HepG2 (cell line): ENCODE results near the gene NDUFB5. TPM values are rescaled to one million over a fixed set of nuclear protein-coding genes. Genes with fewer than 3 reads are reported as not detected.

Experiments used
- ATAC-seq: fragments of 200-7000 bp; cut with Tn5 transposase; 3 replicates; pipeline ENCODE4 v1.9.1; 2020; ENCODE audit warnings: mild to moderate bottlenecking, moderate library complexity
- BruUV-seq: library from RNA; stranded (reverse); fragments of 400-500 nt; replicated peaks from 2 replicates; lab custom pipeline; 2021; lab: Mats Ljungman, UMichigan
- CTCF ChIA-PET: fragments of 300-600 bp; formaldehyde crosslinking; extraction: SDS; loops from one replicate; lab custom pipeline; 2021; ENCODE audit warnings: low total read pairs, inconsistent platforms, low intra/inter-chr PET ratio; lab: Yijun Ruan, JAX
- POLR2A ChIA-PET: fragments of 350-600 bp; sonication (Branson Sonifier 250); formaldehyde crosslinking; loops from one replicate; lab custom pipeline; 2020; ENCODE audit warnings: antibody characterized with exemption, inconsistent platforms; lab: Yijun Ruan, JAX
- DNase-seq: peaks from one replicate; pipeline ENCODE4 v3.0.0-alpha.2; 2015; ENCODE audit warnings: low spot score
- FAIRE-seq: peaks from 3 replicates; lab custom pipeline; 2011; peaks lifted over from hg19 to GRCh38; lab: Jason Lieb, UNC
- H2AFZ ChIP-seq: one replicate; pipeline ENCODE4 v1.6.1; 2011; ENCODE audit warnings: low read length, inconsistent platforms
- H3K27ac ChIP-seq: fragments of 300-600 bp; 3 replicates; pipeline ENCODE4 v1.8.0; 2011; ENCODE audit warnings: mixed run types, mild to moderate bottlenecking, mixed read lengths, low read length, inconsistent platforms; ENCODE audit not compliant: insufficient read depth; ENCODE audit errors: extremely low read length
- H3K27me3 ChIP-seq, 2 experiments: fragments of 200-600 bp in 1 of 2; 2 replicates in 1 of 2; 3 replicates in 1 of 2; pipeline versions ENCODE4 v1.6.0 to v1.8.0; 2011; ENCODE audit warnings: low read length in 2 of 2, mild to moderate bottlenecking in 2 of 2, moderate library complexity in 2 of 2, inconsistent platforms in 1 of 2; ENCODE audit not compliant: insufficient read depth in 2 of 2, control insufficient read depth in 1 of 2
- H3K36me3 ChIP-seq, 2 experiments: fragments of 200-600 bp in 1 of 2; replicated peaks in 1 of 2; 2 replicates in 1 of 2; 3 replicates in 1 of 2; pipeline versions ENCODE4 v1.5.1 to v1.8.0; 2011; ENCODE audit warnings: low read length in 2 of 2, inconsistent platforms in 1 of 2; ENCODE audit not compliant: insufficient read depth in 2 of 2, control insufficient read depth in 1 of 2
- H3K4me1 ChIP-seq: 2 replicates; pipeline ENCODE4 v1.5.1; 2012; ENCODE audit warnings: low read length, inconsistent platforms; ENCODE audit not compliant: insufficient read depth
- H3K4me2 ChIP-seq: 2 replicates; pipeline ENCODE4 v1.6.0; 2011; ENCODE audit warnings: low read depth, low read length, inconsistent platforms
- H3K4me3 ChIP-seq, 3 experiments: fragments of 200-600 bp in 1 of 3; sonication (generic), shearing (Covaris generic) in 1 of 3; replicated peaks in 1 of 3; 2 replicates each; pipeline ENCODE4 v1.5.1; 2011 to 2016; ENCODE audit warnings: low read length in 3 of 3, inconsistent platforms in 2 of 3, low read depth in 2 of 3, mild to moderate bottlenecking in 2 of 3, control low read depth in 1 of 3, mixed read lengths in 1 of 3; ENCODE audit not compliant: insufficient read depth in 1 of 3
- H3K79me2 ChIP-seq: one replicate; pipeline ENCODE4 v1.6.1; 2011; ENCODE audit warnings: low read length, inconsistent platforms; ENCODE audit not compliant: insufficient read depth
- H3K9ac ChIP-seq: 2 replicates; pipeline ENCODE4 v1.6.0; 2011; ENCODE audit warnings: mild to moderate bottlenecking, low read depth, low read length, inconsistent platforms; ENCODE audit not compliant: insufficient read depth
- H3K9me3 ChIP-seq: 2 replicates; pipeline ENCODE4 v1.5.1; 2012; ENCODE audit warnings: mild to moderate bottlenecking, low read length
- H4K20me1 ChIP-seq: 2 replicates; pipeline ENCODE4 v1.6.0; 2011; ENCODE audit warnings: inconsistent platforms, mild to moderate bottlenecking, low read length, moderate library complexity; ENCODE audit not compliant: insufficient read depth
- ARHGAP35 ChIP-seq: sonication (generic); formaldehyde crosslinking; IDR thresholded peaks from 2 replicates; pipeline ENCODE4 v1.9.0; 2022; ENCODE audit warnings: mild to moderate bottlenecking, inconsistent platforms, moderate library complexity, missing genetic modification reagents, borderline replicate concordance
- ETV5 ChIP-seq: IDR thresholded peaks from 2 replicates; pipeline ENCODE4 v1.6.1; 2018; ENCODE audit warnings: missing biosample characterization, missing genetic modification reagents, inconsistent platforms, borderline replicate concordance
- FOXK1 ChIP-seq: sonication (generic); formaldehyde crosslinking; IDR thresholded peaks from 2 replicates; pipeline ENCODE4 v1.4.0; 2020; ENCODE audit warnings: low read depth, missing genetic modification reagents, borderline replicate concordance
- GTF3A ChIP-seq: sonication (generic); formaldehyde crosslinking; conservative IDR thresholded peaks from 2 replicates; pipeline ENCODE4 v1.4.0; 2020; ENCODE audit warnings: mild to moderate bottlenecking, missing genetic modification reagents
- HMGA1 ChIP-seq: sonication (generic); formaldehyde crosslinking; conservative IDR thresholded peaks from 2 replicates; pipeline ENCODE4 v1.4.0; 2020; ENCODE audit warnings: missing genetic modification reagents
- JDP2 ChIP-seq: sonication (generic); formaldehyde crosslinking; IDR thresholded peaks from 2 replicates; pipeline ENCODE4 v1.8.1; 2022; ENCODE audit warnings: missing genetic modification reagents, borderline replicate concordance
- MED13 ChIP-seq: sonication (generic); formaldehyde crosslinking; IDR thresholded peaks from 2 replicates; pipeline ENCODE4 v1.5.0; 2020; ENCODE audit warnings: missing genetic modification reagents
- MXI1 ChIP-seq: IDR thresholded peaks from 3 replicates; pipeline ENCODE4 v1.6.1; 2012; ENCODE audit warnings: low read depth, low read length, inconsistent platforms, borderline replicate concordance
- NKX3-1 ChIP-seq: sonication (generic); formaldehyde crosslinking; IDR thresholded peaks from 2 replicates; pipeline ENCODE4 v1.5.0; 2020; ENCODE audit warnings: missing genetic modification reagents
- NR0B2 ChIP-seq: sonication (generic); formaldehyde crosslinking; IDR thresholded peaks from 2 replicates; pipeline ENCODE4 v1.4.0; 2020; ENCODE audit warnings: mild to moderate bottlenecking, missing genetic modification reagents
- PAX8 ChIP-seq: sonication (generic); formaldehyde crosslinking; IDR thresholded peaks from 2 replicates; pipeline ENCODE4 v1.8.0; 2022; ENCODE audit warnings: mild to moderate bottlenecking, missing genetic modification reagents, borderline replicate concordance
- SMARCE1 ChIP-seq: fragments of 450-650 bp; IDR thresholded peaks from 2 replicates; pipeline ENCODE4 v1.6.1; 2017; ENCODE audit warnings: borderline replicate concordance
- ZIK1 ChIP-seq: sonication (generic); formaldehyde crosslinking; IDR thresholded peaks from 2 replicates; pipeline ENCODE4 v1.5.0; 2020; ENCODE audit warnings: mild to moderate bottlenecking, low read depth, missing genetic modification reagents, borderline replicate concordance
- ZNF552 ChIP-seq: sonication (generic); formaldehyde crosslinking; IDR thresholded peaks from 2 replicates; pipeline ENCODE4 v1.9.0; 2022; ENCODE audit warnings: missing genetic modification reagents, mild to moderate bottlenecking, borderline replicate concordance
- ZNF570 ChIP-seq: sonication (generic); formaldehyde crosslinking; IDR thresholded peaks from 2 replicates; pipeline ENCODE4 v1.4.0; 2020; ENCODE audit warnings: mild to moderate bottlenecking, missing genetic modification reagents, borderline replicate concordance
- WGBS: methylation state at CpG from one replicate; pipeline ENCODE4 v1.1.6; 2017; ENCODE audit warnings: low lambda C conversion rate; 5-methylcytosine and 5-hydroxymethylcytosine counted together
- in situ Hi-C: cut with HindIII; loops from 2 replicates; pipeline ENCODE4 v1.10.0; 2017; ENCODE audit warnings: low pct_unique_long_range_greater_than_20kb; ENCODE audit not compliant: extremely low pct_ligation_motif_present
- intact Hi-C: fragments of 100-400 bp; cut with micrococcal nuclease; formaldehyde crosslinking; loops from one replicate; pipeline ENCODE4 v1.10.0; 2022; ENCODE audit not compliant: unreplicated experiment
- polyA plus RNA-seq, 8 experiments: library from polyadenylated mRNA; depleted of rRNA in 3 of 8; stranded (reverse) in 7 of 8; unstranded in 1 of 8; fragments of >200 nt; fragmentation: Illumina TruSeq in 4 of 8; extraction: Trizol in 4 of 8; gene quantifications; 2 replicates each; pipeline versions ENCODE4 v1.2.1 to v1.2.3, GENCODE V29; 2011 to 2016; ENCODE audit warnings: low read depth in 4 of 8, missing spikeins in 1 of 8, mixed read lengths in 1 of 8; ENCODE audit not compliant: insufficient read depth in 1 of 8
- total RNA-seq, 5 experiments: library from RNA; depleted of rRNA; stranded (reverse); fragments of >200 nt; fragmentation: Illumina TruSeq; extraction: Trizol; gene quantifications; 2 replicates each; pipeline ENCODE4 v1.2.3, GENCODE V29; 2016; ENCODE audit warnings: low read depth in 1 of 5
- TF ChIP-seq, protein P1 (sequence below): sonication (generic); formaldehyde crosslinking; IDR thresholded peaks from 2 replicates; pipeline ENCODE4 v1.4.0; 2020; ENCODE audit warnings: mild to moderate bottlenecking, missing genetic modification reagents
- TF ChIP-seq, protein P2 (sequence below): sonication (generic); formaldehyde crosslinking; IDR thresholded peaks from 2 replicates; pipeline ENCODE4 v1.4.0; 2020; ENCODE audit warnings: mild to moderate bottlenecking, missing genetic modification reagents, borderline replicate concordance

Gene NDUFB5
- total and polyA plus RNA-seq, 2 of the 13 experiments (the other 11 are each of a cell fraction or from before 2014, with no cell fraction given): 43.3 to 120 TPM

DNA sequence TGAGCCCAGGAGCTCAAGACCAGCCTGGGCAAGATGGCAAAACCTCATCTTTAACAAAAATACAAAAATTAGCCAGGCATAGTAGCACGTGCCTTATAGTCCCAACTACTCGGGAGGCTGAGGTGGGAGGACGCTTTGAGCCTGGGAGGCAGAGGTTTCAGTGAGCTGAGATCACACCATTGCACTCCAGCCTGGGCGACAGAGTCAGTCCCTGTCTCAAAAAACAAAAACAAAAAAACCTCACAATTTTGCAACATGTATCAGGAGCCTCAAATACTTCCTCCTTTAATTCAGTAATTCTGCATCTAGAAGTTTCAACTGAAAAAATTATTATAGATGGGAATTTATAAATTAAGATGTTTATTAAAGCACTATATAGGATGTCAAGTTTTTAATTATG, 1.3 kb upstream of the NDUFB5 start:
- peak overlapping the region; percentile 86 for H3K27ac ChIP-seq
- peaks cover 18% of the 10 kb centered on the region for H3K4me1 ChIP-seq
- H4K20me1 ChIP-seq: no peaks in the 10 kb centered on the region
- intact Hi-C loops: no loop called here
- POLR2A ChIA-PET: no interaction called here
- TF ChIP-seq JDP2 (CRISPR knock-in tag): no peak
- TF ChIP-seq NR0B2 (CRISPR knock-in tag): no peak
- TF ChIP-seq GTF3A: no peak
- no peak for TF ChIP-seq PAX8 (CRISPR knock-in tag)
- TF ChIP-seq ZNF570 (CRISPR knock-in tag): no peak
- TF ChIP-seq MXI1: no peak
- TF ChIP-seq ZIK1 (CRISPR knock-in tag): no peak
- TF ChIP-seq, protein P1, sequence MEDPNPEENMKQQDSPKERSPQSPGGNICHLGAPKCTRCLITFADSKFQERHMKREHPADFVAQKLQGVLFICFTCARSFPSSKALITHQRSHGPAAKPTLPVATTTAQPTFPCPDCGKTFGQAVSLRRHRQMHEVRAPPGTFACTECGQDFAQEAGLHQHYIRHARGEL: no peak
- TF ChIP-seq, protein P2, sequence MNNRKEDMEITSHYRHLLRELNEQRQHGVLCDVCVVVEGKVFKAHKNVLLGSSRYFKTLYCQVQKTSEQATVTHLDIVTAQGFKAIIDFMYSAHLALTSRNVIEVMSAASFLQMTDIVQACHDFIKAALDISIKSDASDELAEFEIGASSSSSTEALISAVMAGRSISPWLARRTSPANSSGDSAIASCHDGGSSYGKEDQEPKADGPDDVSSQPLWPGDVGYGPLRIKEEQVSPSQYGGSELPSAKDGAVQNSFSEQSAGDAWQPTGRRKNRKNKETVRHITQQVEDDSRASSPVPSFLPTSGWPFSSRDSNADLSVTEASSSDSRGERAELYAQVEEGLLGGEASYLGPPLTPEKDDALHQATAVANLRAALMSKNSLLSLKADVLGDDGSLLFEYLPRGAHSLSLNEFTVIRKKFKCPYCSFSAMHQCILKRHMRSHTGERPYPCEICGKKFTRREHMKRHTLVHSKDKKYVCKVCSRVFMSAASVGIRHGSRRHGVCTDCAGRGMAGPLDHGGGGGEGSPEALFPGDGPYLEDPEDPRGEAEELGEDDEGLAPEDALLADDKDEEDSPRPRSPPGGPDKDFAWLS: no peak
- TF ChIP-seq SMARCE1: no peak
- TF ChIP-seq ZNF552 (CRISPR knock-in tag): no peak
- no peak for TF ChIP-seq ARHGAP35 (CRISPR knock-in tag)
- TF ChIP-seq FOXK1 (CRISPR knock-in tag): no peak
- no peak for TF ChIP-seq MED13 (CRISPR knock-in tag)
- TF ChIP-seq ETV5 (CRISPR knock-in tag): no peak
- TF ChIP-seq NKX3-1 (CRISPR knock-in tag): no peak
- TF ChIP-seq HMGA1 (CRISPR knock-in tag): no peak
- H3K9ac ChIP-seq: peak overlapping the region; percentile 95; the same call in 1 of the 2 replicates
- H3K9me3 ChIP-seq: no peaks in the 10 kb centered on the region
- 63% methylated on average over 4 of the region's 4 CpGs for WGBS
- no peaks in the 10 kb centered on the region; a peak in 1 of 5 replicates for H3K27me3 ChIP-seq
- BruUV-seq: no TSS peak
- in situ Hi-C loops: no loop called here
- CTCF ChIA-PET: no interaction called here
- FAIRE-seq (no peak), ATAC-seq (no peak), DNase-seq (no peak)
- H2AFZ ChIP-seq: no peak overlapping the region
- H3K36me3 ChIP-seq: peaks cover 2 to 36% of the 10 kb centered on the region in 2 experiments; a peak in 4 of 5 replicates
- H3K4me2 ChIP-seq: peak overlapping the region; percentile 66
- H3K79me2 ChIP-seq: peaks cover 39% of the 10 kb centered on the region
- peak overlapping the region; percentile 90 to 95 (median 91) for H3K4me3 ChIP-seq
